Activated naive CD8-positive, alpha-beta T cell treated with anti-CD3 and anti-CD28 coated beads, Interleukin-2, amount 50 U/mL, for 24 hours (primary cell): ENCODE data around the gene WDFY3.
"Not testable (repeated sequence)": the region's sequence is repeated elsewhere in the genome, so short reads cannot be mapped to it uniquely, and the experiment has no call there.

ENCODE experiments used
- ATAC-seq: fragments of 150-1000 bp; cut with Tn5 transposase; one replicate; pipeline ENCODE4 v1.10.0; 2021
- DNase-seq: peaks from one replicate; pipeline ENCODE4 v3.0.0; 2021
- H3K27ac Mint-ChIP-seq: one replicate; pipeline ENCODE4 v1.8.0; 2021; ENCODE audit warnings: mild to moderate bottlenecking, mixed read lengths
- H3K27me3 Mint-ChIP-seq: one replicate; pipeline ENCODE4 v1.8.0; 2021; ENCODE audit warnings: mixed read lengths
- H3K36me3 Mint-ChIP-seq: one replicate; pipeline ENCODE4 v1.8.0; 2021; ENCODE audit warnings: low read depth, mixed read lengths
- H3K4me1 Mint-ChIP-seq: one replicate; pipeline ENCODE4 v1.8.0; 2021; ENCODE audit warnings: mixed read lengths
- H3K4me3 Mint-ChIP-seq: one replicate; pipeline ENCODE4 v1.8.0; 2021; ENCODE audit warnings: mild to moderate bottlenecking, moderate library complexity, mixed read lengths
- H3K9me3 Mint-ChIP-seq: one replicate; pipeline ENCODE4 v1.8.0; 2021; ENCODE audit warnings: mixed read lengths

The WDFY3 gene

DNA sequence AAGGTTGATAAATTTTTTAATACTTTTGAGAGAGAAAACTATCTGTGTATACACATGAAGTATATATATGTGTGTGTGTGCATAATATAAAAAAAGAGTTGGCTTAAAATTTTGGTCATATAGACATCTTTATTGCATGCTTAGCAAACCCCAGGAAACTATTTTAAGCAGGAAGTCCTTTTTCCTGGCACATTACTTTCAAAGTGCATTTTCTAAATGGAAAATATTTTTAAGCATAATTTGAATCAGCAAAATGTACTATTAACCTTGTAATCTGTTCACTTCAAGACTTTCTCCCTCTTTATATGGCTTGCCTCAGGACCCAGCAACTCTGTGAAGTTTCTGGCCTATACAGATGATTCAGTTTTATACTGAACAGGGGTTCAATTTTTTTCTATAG lies 277.3 kb downstream of the WDFY3 start:
- H3K4me1 Mint-ChIP-seq = peaks cover 8% of the 10 kb centered on the region
- no peaks in the 10 kb centered on the region for H3K36me3 Mint-ChIP-seq
- H3K27me3 Mint-ChIP-seq = peaks cover 2% of the 10 kb centered on the region
- ATAC-seq (no peak), DNase-seq (no peak)
- H3K9me3 Mint-ChIP-seq = no peaks in the 10 kb centered on the region
- H3K4me3 Mint-ChIP-seq = no peak overlapping the region
- no peak overlapping the region for H3K27ac Mint-ChIP-seq

DNA sequence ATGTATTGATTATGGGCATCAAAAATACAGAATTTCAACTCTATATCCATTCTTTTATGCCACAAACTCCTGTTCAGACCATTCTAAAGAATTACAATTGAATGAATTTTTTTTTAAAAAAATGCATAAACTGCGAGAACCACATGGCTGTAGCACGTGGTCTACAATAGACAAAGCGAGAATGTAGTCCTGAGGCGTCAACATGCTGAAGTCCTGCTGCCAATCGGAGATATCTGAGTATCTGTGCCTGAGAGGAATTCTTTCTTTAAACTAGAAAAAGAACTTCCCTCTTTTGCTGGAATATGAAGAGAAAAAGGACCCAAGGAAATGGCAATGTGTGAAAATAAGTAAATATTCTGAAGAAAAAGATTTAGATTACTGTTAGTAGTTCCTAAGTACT lies 277.9 kb downstream of the WDFY3 start:
- DNase-seq (no peak), ATAC-seq (no peak)
- Mint-ChIP-seq H3K27ac (no peak overlapping the region), H3K36me3 (no peaks in the 10 kb centered on the region), H3K9me3 (no peaks in the 10 kb centered on the region), H3K4me3 (no peak overlapping the region), H3K27me3 (peaks cover 2% of the 10 kb centered on the region), H3K4me1 (peaks cover 8% of the 10 kb centered on the region)

DNA sequence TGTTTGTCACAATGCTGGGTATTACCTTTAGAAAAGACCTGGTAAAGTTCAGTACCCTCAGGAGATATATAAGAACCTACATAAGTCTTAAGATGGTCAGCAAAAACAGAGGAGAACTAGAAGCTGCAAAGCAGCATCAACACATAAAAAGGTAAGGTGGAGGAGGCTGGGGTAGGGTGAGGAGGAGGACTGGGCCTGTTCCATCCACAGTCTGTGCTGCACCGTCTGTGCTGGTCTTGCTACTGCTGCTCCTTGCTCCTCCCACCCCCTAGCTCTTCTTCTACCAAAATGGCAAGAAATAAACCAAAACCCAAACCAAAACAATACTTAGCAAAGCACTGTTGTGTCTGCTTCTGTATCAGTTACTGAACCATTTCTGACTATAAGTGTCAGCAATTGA lies 281.4 kb downstream of the WDFY3 start:
- H3K36me3 Mint-ChIP-seq = no peaks in the 10 kb centered on the region
- H3K9me3 Mint-ChIP-seq = no peaks in the 10 kb centered on the region
- ATAC-seq (no peak), DNase-seq (no peak)
- H3K27ac Mint-ChIP-seq = no peak overlapping the region
- no peaks in the 10 kb centered on the region for H3K27me3 Mint-ChIP-seq
- no peak overlapping the region for H3K4me3 Mint-ChIP-seq
- peaks cover 6% of the 10 kb centered on the region for H3K4me1 Mint-ChIP-seq

- H3K4me1 Mint-ChIP-seq = peaks cover 6% of the 10 kb centered on the region
- H3K36me3 Mint-ChIP-seq = no peaks in the 10 kb centered on the region
- H3K4me3 Mint-ChIP-seq = no peak overlapping the region
- no peak overlapping the region for H3K27ac Mint-ChIP-seq
- DNase-seq = no peak
- no peak for ATAC-seq
- no peaks in the 10 kb centered on the region for H3K27me3 Mint-ChIP-seq
- no peaks in the 10 kb centered on the region for H3K9me3 Mint-ChIP-seq
Observed at GRCh38 chr4:84684361-84684760, 282.1 kb downstream of the WDFY3 start.

- no peaks in the 10 kb centered on the region for H3K27me3 Mint-ChIP-seq
- no peaks in the 10 kb centered on the region for H3K9me3 Mint-ChIP-seq
- DNase-seq = no peak
- no peak for ATAC-seq
- no peak overlapping the region for H3K4me3 Mint-ChIP-seq
- no peak overlapping the region for H3K27ac Mint-ChIP-seq
- no peaks in the 10 kb centered on the region for H3K36me3 Mint-ChIP-seq
- H3K4me1 Mint-ChIP-seq = peaks cover 6% of the 10 kb centered on the region
Observed at GRCh38 chr4:84683064-84683850, 283.2 kb downstream of the WDFY3 start.

GRCh38 chr4:84682661-84683060 lies 283.8 kb downstream of the WDFY3 start:
- H3K4me3 Mint-ChIP-seq, DNase-seq, H3K36me3 Mint-ChIP-seq, H3K27me3 Mint-ChIP-seq, H3K9me3 Mint-ChIP-seq, H3K27ac Mint-ChIP-seq, ATAC-seq, H3K4me1 Mint-ChIP-seq: not testable (repeated sequence)

- no peaks in the 10 kb centered on the region for H3K27me3 Mint-ChIP-seq
- peak; percentile 49 for ATAC-seq
- no peak overlapping the region for H3K27ac Mint-ChIP-seq
- H3K9me3 Mint-ChIP-seq = no peaks in the 10 kb centered on the region
- no peak for DNase-seq
- no peak overlapping the region for H3K4me3 Mint-ChIP-seq
- peaks cover 6% of the 10 kb centered on the region for H3K4me1 Mint-ChIP-seq
- H3K36me3 Mint-ChIP-seq = no peaks in the 10 kb centered on the region
Observed at GRCh38 chr4:84681486-84682274, 284.8 kb downstream of the WDFY3 start.

GRCh38 chr4:84680956-84681355 lies 285.5 kb downstream of the WDFY3 start:
- no peak for DNase-seq
- no peak overlapping the region for H3K27ac Mint-ChIP-seq
- no peak overlapping the region for H3K4me3 Mint-ChIP-seq
- peaks cover 6% of the 10 kb centered on the region for H3K4me1 Mint-ChIP-seq
- ATAC-seq = no peak
- no peaks in the 10 kb centered on the region for H3K36me3 Mint-ChIP-seq
- H3K27me3 Mint-ChIP-seq = no peaks in the 10 kb centered on the region
- no peaks in the 10 kb centered on the region for H3K9me3 Mint-ChIP-seq

- DNase-seq = no peak
- no peak overlapping the region for H3K4me3 Mint-ChIP-seq
- no peak overlapping the region for H3K27ac Mint-ChIP-seq
- H3K9me3 Mint-ChIP-seq = no peaks in the 10 kb centered on the region
- no peaks in the 10 kb centered on the region for H3K27me3 Mint-ChIP-seq
- no peaks in the 10 kb centered on the region for H3K36me3 Mint-ChIP-seq
- H3K4me1 Mint-ChIP-seq = peaks cover 6% of the 10 kb centered on the region
- no peak for ATAC-seq
Observed at GRCh38 chr4:84678976-84679744, 287.3 kb downstream of the WDFY3 start.

GRCh38 chr4:84677995-84678394 lies 288.5 kb downstream of the WDFY3 start:
- no peaks in the 10 kb centered on the region for H3K36me3 Mint-ChIP-seq

DNA sequence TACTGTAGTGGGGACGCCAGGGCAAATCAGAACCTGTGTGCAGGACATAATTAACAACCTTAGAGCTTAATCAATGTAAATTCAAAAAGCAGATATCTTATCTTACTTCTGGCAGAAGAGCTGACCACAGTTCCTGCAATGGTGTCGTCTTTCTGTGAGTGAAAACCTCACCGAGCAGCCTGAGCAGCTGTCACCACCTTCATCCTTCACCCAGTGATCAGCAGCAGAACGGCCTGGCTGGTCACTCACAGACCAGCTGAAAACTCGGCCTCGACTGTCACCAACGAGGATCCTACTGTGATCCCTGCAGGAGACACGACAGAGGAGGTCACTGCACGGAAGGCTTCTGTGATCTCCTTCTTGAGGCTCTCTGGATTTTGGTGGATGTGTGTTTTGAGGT lies 289.4 kb downstream of the WDFY3 start:
- Mint-ChIP-seq H3K27me3 (no peaks in the 10 kb centered on the region), H3K9me3 (no peaks in the 10 kb centered on the region), H3K27ac (no peak overlapping the region), H3K36me3 (no peaks in the 10 kb centered on the region), H3K4me1 (peaks cover 6% of the 10 kb centered on the region), H3K4me3 (no peak overlapping the region)
- DNase-seq = no peak
- no peak for ATAC-seq

More at GRCh38 chr4:84677995-84678394, 288.5 kb downstream of the WDFY3 start:
- no peaks in the 10 kb centered on the region for H3K27me3 Mint-ChIP-seq
- ATAC-seq = no peak
- H3K9me3 Mint-ChIP-seq = no peaks in the 10 kb centered on the region
- no peak overlapping the region for H3K4me3 Mint-ChIP-seq
- H3K27ac Mint-ChIP-seq = no peak overlapping the region
- H3K4me1 Mint-ChIP-seq = peaks cover 6% of the 10 kb centered on the region
- DNase-seq = no peak

- no peaks in the 10 kb centered on the region for H3K9me3 Mint-ChIP-seq
- ATAC-seq (no peak), DNase-seq (no peak)
- no peak overlapping the region for H3K27ac Mint-ChIP-seq
- no peaks in the 10 kb centered on the region for H3K36me3 Mint-ChIP-seq
- no peak overlapping the region for H3K4me3 Mint-ChIP-seq
- H3K4me1 Mint-ChIP-seq = no peaks in the 10 kb centered on the region
- no peaks in the 10 kb centered on the region for H3K27me3 Mint-ChIP-seq
Observed at GRCh38 chr4:84673475-84674240, 292.8 kb downstream of the WDFY3 start.

DNA sequence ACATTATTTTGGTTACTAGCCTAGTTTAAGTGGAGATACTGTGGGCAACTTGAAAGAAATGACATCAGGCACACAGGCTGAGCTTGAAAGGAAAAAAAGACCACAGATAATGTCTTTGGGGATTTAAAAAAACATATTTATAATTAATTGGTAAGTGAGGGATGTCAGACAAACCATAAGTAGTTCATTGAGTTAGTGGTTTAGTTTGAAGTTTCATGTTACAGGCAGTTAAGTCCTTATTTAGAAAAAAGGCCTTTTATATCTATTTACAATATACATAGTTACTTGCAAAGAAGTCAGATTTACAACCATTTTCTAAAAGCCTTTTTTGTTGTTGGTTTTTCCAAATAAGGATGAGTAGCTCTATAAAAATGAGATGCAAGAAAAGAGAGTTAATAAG lies 294.3 kb downstream of the WDFY3 start:
- peaks cover 2% of the 10 kb centered on the region for H3K27me3 Mint-ChIP-seq
- no peaks in the 10 kb centered on the region for H3K36me3 Mint-ChIP-seq
- H3K4me1 Mint-ChIP-seq = no peaks in the 10 kb centered on the region
- H3K27ac Mint-ChIP-seq = no peak overlapping the region
- no peak overlapping the region for H3K4me3 Mint-ChIP-seq
- no peak for DNase-seq
- no peak for ATAC-seq
- no peaks in the 10 kb centered on the region for H3K9me3 Mint-ChIP-seq

GRCh38 chr4:84669201-84669600 lies 297.3 kb downstream of the WDFY3 start:
- no peak for DNase-seq
- H3K4me3 Mint-ChIP-seq = no peak overlapping the region
- no peaks in the 10 kb centered on the region for H3K9me3 Mint-ChIP-seq
- no peak overlapping the region for H3K27ac Mint-ChIP-seq
- peaks cover 2% of the 10 kb centered on the region for H3K27me3 Mint-ChIP-seq
- H3K36me3 Mint-ChIP-seq = no peaks in the 10 kb centered on the region
- no peak for ATAC-seq
- no peaks in the 10 kb centered on the region for H3K4me1 Mint-ChIP-seq
